G401 (cell line): ENCODE data around the gene EIF2S2. TPM values are rescaled to one million over a fixed set of nuclear protein-coding genes. Genes with fewer than 3 reads are reported as not detected.

ENCODE experiments used
- DNase-seq: peaks from one replicate; pipeline ENCODE4 v3.0.0-alpha.2; 2015; ENCODE audit warnings: low spot score
- in situ Hi-C: cut with HindIII; loops from 2 replicates; pipeline ENCODE4 v1.10.0; 2016; ENCODE audit warnings: low sequenced_read_pairs, mixed read lengths
- total RNA-seq: library from RNA; depleted of rRNA; stranded (reverse); fragments of >200 nt; shearing (Covaris generic); gene quantifications from 2 replicates; pipeline ENCODE4 v1.2.3, GENCODE V29; 2014

Gene EIF2S2
- total RNA-seq, 1 experiment from 2014 or later = 221 TPM

DNA sequence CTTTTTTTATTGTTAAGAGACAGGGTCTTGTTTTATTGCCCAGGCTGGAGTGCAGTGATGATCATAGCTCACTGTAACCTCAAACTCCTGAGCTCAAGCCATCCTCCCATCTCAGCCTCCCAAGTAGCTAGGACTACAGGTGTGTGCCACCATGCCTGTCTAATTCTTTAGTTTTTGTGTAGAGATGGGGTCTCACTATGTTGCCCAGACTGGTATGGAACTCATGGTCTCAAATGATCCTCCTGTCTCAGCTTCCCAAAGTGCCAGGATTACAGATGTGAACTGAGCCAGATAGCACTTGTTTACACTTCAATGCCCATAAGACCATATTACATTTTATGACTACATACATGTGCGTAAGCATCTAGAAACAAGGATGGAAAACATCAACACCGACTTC is 18.1 kb downstream of the EIF2S2 start:
- in situ Hi-C loops = no loop called here
- DNase-seq = no peak

DNA sequence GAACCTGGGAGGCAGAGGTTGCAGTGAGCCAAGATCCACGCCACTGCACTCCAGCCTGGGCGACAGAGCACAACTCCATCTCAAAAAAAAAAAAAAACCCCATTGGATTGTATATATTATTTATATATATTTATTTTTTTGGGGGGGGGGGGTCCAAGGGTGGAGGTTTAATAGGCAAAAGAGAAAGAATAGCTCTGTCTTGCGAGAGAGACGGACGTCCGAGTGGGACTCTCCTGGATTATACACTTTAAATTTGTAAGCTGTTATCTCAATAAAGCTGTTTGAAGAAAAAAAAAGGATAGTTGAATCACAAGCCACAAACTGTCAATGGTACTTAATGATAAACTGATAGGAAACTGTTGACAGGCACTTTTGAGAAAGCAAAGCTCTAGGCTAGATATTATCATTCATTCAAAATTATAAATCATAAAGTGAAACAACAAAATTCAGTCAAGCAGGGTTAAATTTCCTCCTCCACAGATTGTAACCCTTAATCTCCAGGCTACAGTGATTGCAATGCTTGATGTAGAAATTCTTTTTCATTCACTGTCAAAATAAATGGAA is 20.3 kb downstream of the EIF2S2 start:
- in situ Hi-C loops = no loop called here
- no peak for DNase-seq

DNA sequence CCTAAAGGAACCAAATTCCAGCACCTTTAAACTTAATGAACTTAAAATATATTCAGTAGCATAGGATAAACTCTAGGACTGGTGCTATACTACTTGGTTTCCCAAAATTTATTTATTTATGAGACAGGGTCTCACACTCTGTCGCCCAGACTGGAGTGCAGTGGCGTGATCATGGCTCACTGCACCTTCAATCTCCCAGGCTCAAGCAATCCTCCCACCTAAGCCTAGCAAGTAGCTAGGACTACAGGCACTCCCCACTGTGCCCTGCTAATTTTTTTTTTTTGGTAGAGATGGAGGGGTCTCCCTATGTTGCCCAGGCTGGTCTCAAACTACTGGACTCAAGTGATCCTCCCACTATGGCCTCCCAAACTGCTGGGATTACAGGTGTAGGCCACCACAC is 21.4 kb downstream of the EIF2S2 start:
- DNase-seq = no peak
- in situ Hi-C loops = no loop called here

DNA sequence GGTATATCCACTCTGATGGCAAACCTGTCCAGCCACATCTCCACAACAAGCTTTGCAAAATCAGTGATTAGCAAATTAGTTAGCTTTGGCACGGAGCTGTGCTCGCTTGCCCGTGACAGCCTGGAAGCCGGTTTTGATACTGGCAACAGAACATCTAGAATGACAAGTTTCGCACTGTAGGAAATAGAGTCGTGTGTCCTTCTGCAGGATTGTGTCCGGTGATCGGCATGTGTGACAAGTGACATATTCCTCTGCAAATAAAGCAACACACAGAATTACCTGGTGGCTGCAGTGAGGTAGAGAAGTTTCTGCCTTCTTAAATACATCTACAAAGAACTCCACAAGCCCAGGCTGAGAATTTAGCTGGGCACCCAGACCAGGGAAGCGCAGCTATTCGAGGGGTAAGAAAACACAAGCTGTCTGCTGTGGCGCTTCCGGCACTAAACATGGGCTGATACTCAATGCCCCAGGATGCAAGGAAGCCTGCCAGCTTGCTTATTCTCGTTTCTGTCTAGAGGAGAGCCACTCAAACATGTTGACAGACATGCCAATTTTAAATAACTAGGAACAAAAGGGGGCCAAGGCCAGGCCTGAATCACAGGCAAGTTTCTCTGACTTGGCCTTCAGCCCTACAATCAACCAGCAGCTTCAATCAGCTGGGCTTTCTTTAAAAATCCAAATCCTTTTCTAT is 22.2 kb downstream of the EIF2S2 start:
- peak; percentile 62 for DNase-seq
- in situ Hi-C loops = no loop called here

DNA sequence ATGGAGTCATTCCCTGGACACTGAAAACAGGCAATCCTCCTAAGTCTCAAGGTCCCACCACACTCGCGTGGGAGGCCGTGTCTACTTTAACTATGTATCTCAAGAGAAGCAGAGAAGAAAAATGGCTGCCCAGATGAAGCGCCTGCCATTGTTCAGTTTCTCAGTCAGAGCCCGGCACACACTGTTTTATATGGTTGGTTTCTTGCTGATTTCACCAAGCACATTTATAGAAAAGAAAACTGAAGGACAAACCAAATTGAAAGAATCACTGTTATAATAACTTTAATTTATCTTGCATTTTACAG is 22.9 kb downstream of the EIF2S2 start:
- in situ Hi-C loops = no loop called here
- DNase-seq = no peak

DNA sequence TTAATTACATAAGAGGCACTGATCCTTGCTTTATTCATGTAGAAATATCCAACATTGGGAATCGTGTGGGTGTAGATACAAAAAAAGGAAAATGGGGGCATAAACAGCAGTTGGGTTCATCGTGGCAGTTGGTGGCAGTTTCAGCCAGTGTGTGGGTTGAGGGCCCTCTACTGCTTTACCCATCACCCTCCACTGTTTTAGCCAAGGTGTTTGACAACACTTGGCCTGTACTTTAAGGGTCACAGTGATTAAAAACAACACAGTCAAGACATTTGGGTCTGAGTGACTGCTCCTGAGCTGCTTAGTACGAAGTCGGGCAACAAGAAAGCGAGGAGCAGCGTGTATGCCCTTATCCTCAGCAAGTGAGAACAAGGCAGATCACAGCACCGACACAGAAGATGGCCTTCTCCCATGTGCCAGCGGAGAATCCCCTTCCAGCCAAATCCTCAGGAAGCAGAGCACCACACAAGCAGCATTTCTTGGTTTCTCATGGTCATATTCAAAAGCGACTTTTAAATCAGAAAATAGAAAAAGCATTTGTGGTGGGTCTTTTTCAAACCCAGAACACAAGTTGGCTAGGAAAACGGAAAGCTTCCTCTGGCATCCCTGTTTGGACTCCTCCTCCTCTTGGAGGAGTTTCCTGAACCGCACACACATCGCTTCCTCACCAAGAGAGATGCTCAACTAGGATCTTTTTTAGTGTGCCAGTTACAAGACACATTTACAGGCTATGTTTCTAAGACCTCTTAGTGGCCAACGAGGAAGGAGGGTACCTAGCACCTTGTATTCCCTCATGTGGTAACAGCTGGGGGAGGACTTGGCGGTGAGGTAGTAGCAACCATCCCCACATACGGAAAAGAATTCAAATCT is 23.5 kb downstream of the EIF2S2 start:
- in situ Hi-C loops = no loop called here
- DNase-seq = no peak

DNA sequence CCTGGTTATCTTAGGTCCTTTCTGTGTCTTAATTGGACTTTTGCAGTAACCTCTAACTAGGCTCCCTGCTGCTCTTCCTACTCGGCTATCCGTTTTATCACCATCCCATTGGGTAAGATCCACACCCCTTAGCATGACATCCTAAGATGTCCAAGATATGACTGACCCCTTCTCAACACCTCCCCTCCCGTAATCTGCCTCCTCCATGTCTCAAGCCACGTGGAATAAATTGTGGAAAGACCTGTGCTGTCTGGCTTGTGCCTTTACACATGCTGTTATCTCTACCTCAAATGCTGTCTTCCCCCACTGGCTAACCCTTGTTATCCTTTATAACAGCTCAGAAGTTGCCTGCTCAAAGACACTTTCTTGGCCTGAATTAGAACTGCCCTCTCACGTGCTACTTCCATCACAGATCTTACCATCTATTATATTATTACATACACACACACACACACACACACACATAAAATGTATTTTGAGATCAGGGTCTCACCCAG is 26.5 kb downstream of the EIF2S2 start:
- in situ Hi-C loops = no loop called here
- DNase-seq = no peak

DNA sequence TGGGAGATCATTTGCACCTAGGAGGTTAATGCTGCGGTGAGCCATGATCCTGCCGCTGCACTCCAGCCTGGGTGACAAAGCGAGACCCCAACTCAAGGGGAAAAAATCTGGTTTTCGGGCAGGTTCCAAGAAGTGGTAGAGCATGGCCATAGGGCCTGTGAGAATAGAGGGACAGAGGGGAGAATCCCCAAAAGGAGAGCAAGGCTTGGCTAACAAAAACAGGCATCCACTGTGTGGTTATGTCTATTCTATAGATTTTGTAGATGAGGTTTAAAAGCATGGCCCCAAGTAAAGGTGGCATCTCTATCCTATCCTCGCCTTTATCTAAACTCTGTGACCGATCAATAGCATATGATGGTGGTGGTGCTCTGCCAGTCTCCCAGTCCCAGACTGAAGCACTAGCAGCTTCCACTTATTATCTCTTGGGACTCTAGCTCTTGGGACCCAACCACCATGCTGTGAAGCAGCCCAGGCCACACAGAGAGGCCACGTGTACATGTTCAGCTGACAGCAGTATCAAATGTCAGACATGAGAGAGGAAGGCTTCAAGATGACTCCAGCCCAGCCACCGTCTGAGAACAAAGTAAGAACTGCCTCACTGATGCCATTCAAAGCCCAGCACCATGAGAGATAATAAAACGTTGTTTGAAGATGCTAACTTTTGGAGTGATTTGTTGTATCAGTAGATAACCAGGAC is 27.7 kb downstream of the EIF2S2 start:
- no peak for DNase-seq
- in situ Hi-C loops = no loop called here

DNA sequence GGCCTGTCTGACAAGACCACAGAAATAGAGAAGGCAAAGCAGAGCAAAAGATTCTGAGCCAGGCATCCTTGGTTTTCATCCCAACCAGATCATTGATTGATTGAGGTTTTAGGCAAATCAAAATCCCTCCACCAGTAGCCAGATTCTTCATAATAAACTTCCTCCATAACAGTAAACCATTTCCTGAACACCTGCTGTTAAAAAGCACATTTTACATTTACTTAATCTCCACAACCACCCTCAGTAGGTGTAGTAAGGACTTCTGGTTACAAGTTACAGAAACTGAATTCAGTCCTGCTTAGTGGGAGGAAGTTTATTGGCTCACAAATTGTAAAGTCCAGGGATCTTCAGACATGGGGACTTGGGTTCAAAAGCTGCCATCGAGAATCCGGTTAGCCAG is 28.3 kb downstream of the EIF2S2 start:
- no peak for DNase-seq
- in situ Hi-C loops = no loop called here

DNA sequence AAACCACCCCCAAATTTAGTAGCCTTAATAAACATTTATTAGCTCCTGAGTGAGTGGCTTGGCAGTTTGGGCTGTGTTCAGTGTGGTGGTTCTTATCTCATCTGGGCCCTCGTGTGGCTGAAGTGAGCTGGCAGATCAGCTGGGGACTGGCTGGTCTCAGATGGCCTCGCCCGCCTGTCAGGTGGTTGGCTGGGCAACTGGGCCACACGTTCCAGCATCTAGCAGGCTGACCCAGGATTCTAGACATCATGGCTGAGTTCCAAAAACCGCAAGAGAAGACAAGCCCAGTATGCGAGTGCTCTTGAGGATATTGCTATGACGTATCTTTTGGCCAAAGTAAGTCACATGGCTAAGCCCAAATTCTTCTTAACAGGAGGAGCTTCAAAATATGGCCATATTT is 28.9 kb downstream of the EIF2S2 start:
- in situ Hi-C loops = no loop called here
- DNase-seq = peak; percentile 77

DNA sequence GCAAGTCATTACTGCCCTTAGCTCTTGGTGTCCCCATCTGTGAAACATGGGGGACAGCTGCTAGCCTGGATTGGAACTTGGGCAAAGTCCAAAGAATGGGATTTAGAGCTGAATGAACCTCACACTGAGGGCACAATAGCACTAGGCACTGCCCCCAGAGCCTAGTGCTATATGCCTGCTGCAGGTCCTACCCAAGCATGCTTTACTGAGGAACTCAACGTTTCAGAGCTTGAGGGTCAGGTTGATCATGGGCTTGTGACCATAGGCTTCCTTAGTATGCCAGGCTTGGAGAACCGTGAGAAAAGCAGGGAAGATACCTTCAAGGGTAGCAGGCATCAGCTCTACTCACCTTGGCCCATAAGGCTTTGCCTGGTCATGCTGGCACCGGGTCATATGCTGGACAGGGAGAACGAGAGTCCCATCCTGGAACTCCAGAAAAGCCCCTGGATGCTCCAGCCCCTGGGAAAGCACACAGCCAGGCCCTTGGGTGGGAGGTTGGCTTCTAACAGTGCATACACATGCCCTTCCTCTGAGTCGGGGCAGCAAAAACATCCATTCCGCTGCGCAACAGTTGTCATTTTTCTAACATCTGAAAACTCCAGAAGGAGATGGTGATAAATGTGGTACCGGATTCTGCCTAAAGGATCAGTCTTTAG is 29.7 kb downstream of the EIF2S2 start:
- peak; percentile 18 for DNase-seq
- in situ Hi-C loops = no loop called here

DNA sequence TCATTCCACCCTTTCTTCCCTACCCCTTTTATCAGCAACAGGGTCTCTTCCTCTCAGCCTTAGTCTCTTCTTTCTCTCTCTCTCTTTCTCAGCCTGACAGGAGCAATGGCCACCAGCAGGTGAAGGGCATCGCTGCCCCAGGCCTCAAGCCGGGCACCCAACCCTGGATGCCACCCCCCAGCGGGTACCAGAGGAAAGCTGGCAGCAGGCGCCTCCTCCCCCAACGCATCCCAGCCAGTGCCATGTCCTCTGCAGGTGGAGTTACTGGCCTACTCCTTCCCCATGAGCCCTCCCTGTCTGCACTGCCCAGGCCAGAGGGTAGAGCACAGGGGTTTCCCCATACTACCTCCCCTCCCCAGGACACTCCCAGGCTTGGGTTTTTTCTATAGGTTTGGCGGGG is 32.2 kb downstream of the EIF2S2 start:
- DNase-seq = no peak
- in situ Hi-C loops = no loop called here

DNA sequence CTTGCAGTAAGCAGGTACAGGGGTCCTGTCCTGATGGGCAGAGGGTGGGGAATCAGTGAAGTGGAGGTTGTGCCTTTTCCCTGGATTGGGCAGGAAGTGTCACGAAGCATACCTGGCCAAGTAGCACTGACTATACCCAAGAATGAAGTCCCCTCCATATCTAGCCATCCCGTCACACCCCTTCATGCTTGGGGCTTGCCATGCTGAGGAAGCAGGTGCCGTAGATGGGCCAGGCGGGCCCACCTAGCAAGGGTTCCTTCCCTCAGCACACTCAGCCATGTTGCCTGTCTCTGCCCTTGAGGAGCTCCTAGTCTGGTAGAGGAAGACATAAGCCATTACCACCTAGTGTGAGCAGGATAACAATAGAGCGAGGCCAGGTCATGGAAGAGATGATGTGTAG is 33.5 kb downstream of the EIF2S2 start:
- DNase-seq = no peak
- in situ Hi-C loops = no loop called here

DNA sequence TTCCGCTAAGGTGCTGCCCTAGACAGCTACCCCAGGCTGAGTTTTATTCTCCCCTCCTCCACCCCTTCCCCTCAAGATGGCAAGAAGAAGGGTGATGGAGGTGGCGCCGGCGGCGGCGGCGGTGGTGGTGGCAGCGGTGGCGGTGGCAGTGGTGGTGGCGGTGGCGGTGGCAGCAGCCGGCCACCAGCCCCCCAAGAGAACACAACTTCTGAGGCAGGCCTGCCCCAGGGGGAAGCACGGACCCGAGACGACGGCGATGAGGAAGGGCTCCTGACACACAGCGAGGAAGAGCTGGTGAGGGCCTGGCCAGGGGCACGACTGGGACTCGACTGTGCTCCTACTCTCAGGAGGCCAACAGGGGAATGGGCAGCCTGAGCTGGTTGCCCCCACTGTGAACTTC is 35.1 kb downstream of the EIF2S2 start:
- in situ Hi-C loops = no loop called here
- DNase-seq = no peak

DNA sequence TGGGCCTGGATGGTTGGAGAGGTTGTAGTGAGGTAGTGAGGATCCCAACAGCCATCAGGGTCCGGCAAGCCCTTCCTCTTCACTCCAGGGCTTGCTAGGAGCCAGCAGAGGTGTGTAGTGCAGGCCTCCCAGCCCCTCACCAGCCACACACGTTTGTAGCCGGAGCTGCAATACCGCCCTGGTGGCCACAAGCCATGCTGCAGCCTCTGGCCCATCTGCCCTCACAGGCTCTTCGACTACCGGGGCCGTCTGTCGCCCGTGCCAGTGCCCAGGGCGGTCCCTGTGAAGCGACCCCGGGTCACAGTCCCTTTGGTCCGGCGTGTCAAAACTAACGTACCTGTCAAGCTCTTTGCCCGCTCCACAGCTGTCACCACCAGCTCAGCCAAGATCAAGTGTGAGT is 36.4 kb downstream of the EIF2S2 start:
- in situ Hi-C loops = no loop called here
- no peak for DNase-seq

DNA sequence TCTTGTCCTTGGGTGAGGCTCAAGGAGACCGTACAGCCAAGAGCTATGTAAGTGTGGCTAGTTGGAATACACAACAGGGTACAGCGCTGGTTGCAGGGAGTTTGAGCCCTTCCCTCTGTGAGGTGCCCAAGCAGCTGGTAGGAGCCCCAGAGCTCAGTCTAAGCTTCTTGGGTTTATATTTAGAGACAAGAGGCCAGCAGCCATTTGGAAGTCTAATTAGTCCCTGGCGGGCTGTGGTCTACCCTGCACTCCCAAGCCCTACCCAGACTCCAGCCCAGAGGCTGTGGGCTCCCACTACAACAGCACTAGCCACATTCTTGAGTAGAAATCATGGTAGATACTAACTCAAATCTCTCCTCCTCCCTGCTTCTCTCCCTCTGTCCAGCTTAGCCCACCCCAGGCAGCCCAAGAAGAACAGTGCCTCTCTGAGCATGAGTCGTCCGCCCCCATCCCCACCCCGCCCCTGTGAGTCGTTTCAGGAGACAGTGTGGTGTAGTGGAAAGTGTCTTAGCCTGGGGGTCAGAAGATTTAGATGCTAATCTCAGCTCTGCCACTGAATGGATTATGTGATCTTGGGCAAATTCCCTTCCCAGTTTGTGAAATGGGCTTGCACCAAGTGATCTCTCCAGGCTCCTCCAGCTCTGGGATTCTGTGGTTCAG is 37.8 kb downstream of the EIF2S2 start:
- DNase-seq = no peak
- in situ Hi-C loops = loop anchor here (5.0 kb wide), 1 partner anchor 72 kb away; no protein-coding TSS in a partner anchor

DNA sequence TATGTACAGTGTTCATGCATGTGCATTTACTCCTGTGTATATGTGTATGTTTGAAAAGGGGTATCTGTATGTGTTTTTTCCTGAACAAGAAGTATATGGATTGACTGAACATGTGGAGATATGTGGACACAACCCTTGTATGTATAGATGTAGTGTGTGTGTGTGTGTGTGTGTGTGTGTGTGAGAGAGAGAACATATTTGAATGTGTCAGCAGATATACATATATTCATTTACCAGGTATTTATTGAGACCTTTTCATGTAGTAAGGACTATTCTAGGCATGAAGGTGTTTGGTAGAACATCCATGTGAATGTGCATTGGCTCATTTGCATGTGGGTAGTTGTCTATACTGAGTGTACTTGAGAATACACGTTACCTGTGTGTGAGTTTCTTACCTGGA is 39.3 kb downstream of the EIF2S2 start:
- in situ Hi-C loops = loop anchor here (5.0 kb wide), 1 partner anchor 70 kb away; no protein-coding TSS in a partner anchor
- DNase-seq = no peak

DNA sequence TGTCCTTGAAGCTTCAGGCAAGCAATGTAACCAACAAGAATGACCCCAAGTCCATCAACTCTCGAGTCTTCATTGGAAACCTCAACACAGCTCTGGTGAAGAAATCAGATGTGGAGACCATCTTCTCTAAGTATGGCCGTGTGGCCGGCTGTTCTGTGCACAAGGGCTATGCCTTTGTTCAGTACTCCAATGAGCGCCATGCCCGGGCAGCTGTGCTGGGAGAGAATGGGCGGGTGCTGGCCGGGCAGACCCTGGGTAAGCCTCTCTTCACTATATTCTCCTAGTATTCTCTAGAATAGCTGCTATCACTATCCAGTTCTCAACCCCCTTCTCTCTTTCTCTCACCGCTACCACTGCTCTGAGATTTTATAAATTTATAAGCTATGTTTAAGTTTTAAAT is 40.0 kb downstream of the EIF2S2 start:
- DNase-seq = no peak
- in situ Hi-C loops = loop anchor here (5.0 kb wide), 1 partner anchor 70 kb away; no protein-coding TSS in a partner anchor

DNA sequence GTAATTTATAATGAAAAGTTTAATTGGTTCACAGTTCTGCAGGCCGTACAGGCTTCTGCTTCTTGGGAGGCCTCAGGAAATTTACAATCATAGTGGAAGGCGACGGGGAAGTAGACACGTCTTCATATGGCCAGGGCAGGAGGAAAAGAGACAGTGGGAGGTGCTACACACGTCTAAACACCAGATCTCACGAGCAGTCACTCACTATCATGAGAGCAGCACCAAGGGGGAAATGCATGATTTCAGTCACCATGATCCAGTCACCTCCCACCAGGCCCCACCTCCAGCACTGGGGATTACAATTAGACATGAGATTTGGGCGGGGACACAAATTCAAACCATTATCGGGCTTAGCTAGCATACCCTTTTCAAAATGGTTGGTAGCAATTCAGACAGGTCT is 41.2 kb downstream of the EIF2S2 start:
- in situ Hi-C loops = loop anchor here (5.0 kb wide), 1 partner anchor 69 kb away; no protein-coding TSS in a partner anchor
- DNase-seq = no peak
